ENCODE results near the gene OSBPL10.

DNA sequence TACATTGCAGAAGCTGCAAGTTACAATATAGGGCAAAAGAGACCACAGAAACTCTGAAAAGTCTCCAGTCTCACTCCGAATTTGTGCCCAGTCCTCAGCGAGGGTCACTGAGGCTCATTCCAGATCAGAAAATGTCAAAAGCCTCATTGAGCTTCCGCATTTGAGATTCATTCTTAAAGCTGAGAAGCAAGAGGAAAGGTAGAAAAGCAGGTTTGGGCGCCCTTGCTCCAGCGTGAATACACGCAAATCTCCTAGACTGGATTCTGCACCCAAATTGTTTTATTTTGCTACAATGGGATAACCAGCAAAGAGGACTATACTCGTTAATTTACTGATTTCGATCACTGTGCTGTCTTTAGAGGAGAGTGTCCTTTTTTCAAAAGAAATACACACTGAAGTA is 236.1 kb downstream of the OSBPL10 start:
- TF ChIP-seq, protein P1, sequence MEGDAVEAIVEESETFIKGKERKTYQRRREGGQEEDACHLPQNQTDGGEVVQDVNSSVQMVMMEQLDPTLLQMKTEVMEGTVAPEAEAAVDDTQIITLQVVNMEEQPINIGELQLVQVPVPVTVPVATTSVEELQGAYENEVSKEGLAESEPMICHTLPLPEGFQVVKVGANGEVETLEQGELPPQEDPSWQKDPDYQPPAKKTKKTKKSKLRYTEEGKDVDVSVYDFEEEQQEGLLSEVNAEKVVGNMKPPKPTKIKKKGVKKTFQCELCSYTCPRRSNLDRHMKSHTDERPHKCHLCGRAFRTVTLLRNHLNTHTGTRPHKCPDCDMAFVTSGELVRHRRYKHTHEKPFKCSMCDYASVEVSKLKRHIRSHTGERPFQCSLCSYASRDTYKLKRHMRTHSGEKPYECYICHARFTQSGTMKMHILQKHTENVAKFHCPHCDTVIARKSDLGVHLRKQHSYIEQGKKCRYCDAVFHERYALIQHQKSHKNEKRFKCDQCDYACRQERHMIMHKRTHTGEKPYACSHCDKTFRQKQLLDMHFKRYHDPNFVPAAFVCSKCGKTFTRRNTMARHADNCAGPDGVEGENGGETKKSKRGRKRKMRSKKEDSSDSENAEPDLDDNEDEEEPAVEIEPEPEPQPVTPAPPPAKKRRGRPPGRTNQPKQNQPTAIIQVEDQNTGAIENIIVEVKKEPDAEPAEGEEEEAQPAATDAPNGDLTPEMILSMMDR (IDR thresholded peaks at IDR 0.05; ENCODE audit: insufficient read depth, low read depth, low read length) = no peak
- no peak for TF ChIP-seq EZH2 (IDR thresholded peaks at IDR 0.05; ENCODE audit: insufficient read depth, low read length)

Measured in astrocyte (in vitro differentiated cells and primary cell).